ENCODE data around the gene UVRAG. TPM values are rescaled to one million over a fixed set of nuclear protein-coding genes. Genes with fewer than 3 reads are reported as not detected.

The UVRAG gene
- total and polyA plus RNA-seq, 2 of the 13 experiments (the other 11 are each of a cell fraction or from before 2014, with no cell fraction given), result 9.7 to 17.3 TPM

GRCh38 chr11:75784085-75784478 lies 30.9 kb upstream of the UVRAG start (continued):
- TF ChIP-seq THRA (CRISPR knock-in tag; IDR thresholded peaks at IDR 0.05; ENCODE audit: borderline replicate concordance) (peak; percentile 89; the same call in 1 of the 2 replicates), ZBTB4 (CRISPR knock-in tag; IDR thresholded peaks at IDR 0.05; ENCODE audit: borderline replicate concordance) (0 out of 2 replicates have a peak, but pooled peaks have one; percentile 44), ZNF263 (CRISPR knock-in tag; IDR thresholded peaks at IDR 0.05) (no peak), HMG20B (CRISPR knock-in tag; conservative IDR thresholded peaks at IDR 0.05) (0 out of 2 replicates have a peak, but pooled peaks have one; percentile 59), ZFX (CRISPR knock-in tag; IDR thresholded peaks at IDR 0.05; ENCODE audit: low read depth) (peak; percentile 69), ZBTB20 (CRISPR knock-in tag; IDR thresholded peaks at IDR 0.05; ENCODE audit: borderline replicate concordance, low read depth) (peak; percentile 74; the same call in 1 of the 2 replicates), ZFP1 (CRISPR knock-in tag; IDR thresholded peaks at IDR 0.05) (0 out of 2 replicates have a peak, but pooled peaks have one; percentile 58), SIX1 (CRISPR knock-in tag; IDR thresholded peaks at IDR 0.05; ENCODE audit: borderline replicate concordance) (peak; percentile 66; the same call in 1 of the 2 replicates), NR2F1 (CRISPR knock-in tag; IDR thresholded peaks at IDR 0.05) (peak in 1 of 2 experiments; percentile 86; a peak in 3 of 4 replicates), SPEN (CRISPR knock-in tag; IDR thresholded peaks at IDR 0.05; ENCODE audit: low read depth) (peak; percentile 35; the same call in 1 of the 2 replicates), FOXP4 (CRISPR knock-in tag; IDR thresholded peaks at IDR 0.05) (peak; percentile 62), TBX3 (IDR thresholded peaks at IDR 0.05; ENCODE audit: borderline replicate concordance) (peak; percentile 31; the same call in 1 of the 2 replicates), GMEB1 (CRISPR knock-in tag; IDR thresholded peaks at IDR 0.05; ENCODE audit: borderline replicate concordance) (no peak), ZEB1 (IDR thresholded peaks at IDR 0.05; ENCODE audit: insufficient replicate concordance, low read depth) (peak; percentile 53), ZSCAN9 (CRISPR knock-in tag; IDR thresholded peaks at IDR 0.05; ENCODE audit: borderline replicate concordance) (0 out of 2 replicates have a peak, but pooled peaks have one; percentile 58), ZSCAN29 (CRISPR knock-in tag; conservative IDR thresholded peaks at IDR 0.05) (peak; percentile 75; the same call in 1 of the 2 replicates), ZSCAN5A (CRISPR knock-in tag; IDR thresholded peaks at IDR 0.05; ENCODE audit: borderline replicate concordance) (no peak)

Data from HepG2 (cell line).